H1 (cell line): ENCODE data around the gene KRTAP5-6. TPM values are rescaled to one million over a fixed set of nuclear protein-coding genes. Genes with fewer than 3 reads are reported as not detected.
A peak's percentile ranks its signal among the peaks of the same experiment; 100 is the strongest.

Experiments
- CTCF ChIA-PET: fragments of 300-600 bp; sonication (Branson Sonifier 250); formaldehyde crosslinking; loops from one replicate; lab custom pipeline; 2021; ENCODE audit not compliant: partially characterized antibody; lab: Charles Lee
- POLR2A ChIA-PET: fragments of 300-600 bp; sonication (Branson Sonifier 250); formaldehyde crosslinking; loops from one replicate; lab custom pipeline; 2021; ENCODE audit warnings: inconsistent platforms; ENCODE audit not compliant: partially characterized antibody; lab: Charles Lee
- DNase-seq, 2 experiments: peaks; one replicate each; pipeline versions ENCODE4 v3.0.0 to v3.0.0-alpha.2; 2010 to 2022; ENCODE audit warnings: low spot score in 2 of 2, low read depth in 1 of 2, mixed read lengths in 1 of 2
- FAIRE-seq: peaks from 2 replicates; lab custom pipeline; 2011; peaks lifted over from hg19 to GRCh38; lab: Jason Lieb, UNC
- H2AFZ ChIP-seq: 2 replicates; pipeline ENCODE4 v1.8.1; 2012; ENCODE audit warnings: low read length, inconsistent platforms
- H2AK5ac ChIP-seq: 2 replicates; pipeline ENCODE4 v1.6.1; 2013; ENCODE audit warnings: low read depth, low read length
- H2BK120ac ChIP-seq: replicated peaks from 2 replicates; pipeline ENCODE3; 2013; ENCODE audit warnings: low read depth, low read length, inconsistent platforms
- H2BK12ac ChIP-seq: 2 replicates; pipeline ENCODE4 v1.6.1; 2013; ENCODE audit warnings: low read depth, low read length
- H2BK15ac ChIP-seq: 2 replicates; pipeline ENCODE4 v1.6.1; 2013; ENCODE audit warnings: low read length
- H2BK20ac ChIP-seq: 2 replicates; pipeline ENCODE4 v1.6.1; 2013; ENCODE audit warnings: low read length
- H2BK5ac ChIP-seq: 2 replicates; pipeline ENCODE4 v1.6.1; 2013; ENCODE audit warnings: low read depth, low read length
- H3K14ac ChIP-seq: 2 replicates; pipeline ENCODE4 v1.6.1; 2013; ENCODE audit warnings: inconsistent platforms; ENCODE audit not compliant: insufficient read length
- H3K18ac ChIP-seq: 2 replicates; pipeline ENCODE4 v1.6.1; 2013; ENCODE audit warnings: low read length; ENCODE audit errors: extremely low read depth
- H3K23ac ChIP-seq: 2 replicates; pipeline ENCODE4 v1.6.1; 2013; ENCODE audit warnings: inconsistent platforms; ENCODE audit not compliant: insufficient read length
- H3K23me2 ChIP-seq: 2 replicates; pipeline ENCODE4 v1.6.1; 2013; ENCODE audit warnings: low read depth, low read length
- H3K27ac ChIP-seq: 2 replicates; pipeline ENCODE4 v1.6.1; 2011; ENCODE audit warnings: low read depth, low read length, inconsistent platforms
- H3K27me3 ChIP-seq, 4 experiments: replicated peaks in 1 of 4; 1 replicate in 1 of 4; 2 replicates in 3 of 4; pipeline versions ENCODE4 v1.6.1 to v1.8.1; 2011 to 2013; ENCODE audit warnings: low read length in 3 of 4, mild to moderate bottlenecking in 3 of 4, inconsistent platforms in 2 of 4, mixed read lengths in 2 of 4, moderate library complexity in 1 of 4; ENCODE audit not compliant: control insufficient read depth in 3 of 4, insufficient read depth in 3 of 4; ENCODE audit errors: extremely low read depth in 1 of 4
- H3K36me3 ChIP-seq, 4 experiments: 2 replicates each; pipeline versions ENCODE4 v1.6.1 to v1.8.1; 2011 to 2013; ENCODE audit warnings: mild to moderate bottlenecking in 4 of 4, low read length in 3 of 4, moderate library complexity in 2 of 4, control low read depth in 1 of 4, inconsistent platforms in 1 of 4; ENCODE audit not compliant: insufficient read depth in 4 of 4, control insufficient read depth in 2 of 4
- H3K4ac ChIP-seq: replicated peaks from 2 replicates; pipeline ENCODE3; 2013; ENCODE audit warnings: low read length, low read depth, mixed read lengths, inconsistent platforms; ENCODE audit not compliant: insufficient read length
- H3K4me1 ChIP-seq, 4 experiments: replicated peaks in 1 of 4; 1 replicate in 1 of 4; 2 replicates in 3 of 4; pipeline versions ENCODE4 v1.6.1 to v1.8.1; 2011 to 2013; ENCODE audit warnings: low read length in 3 of 4, inconsistent platforms in 2 of 4, mixed read lengths in 1 of 4; ENCODE audit not compliant: insufficient read depth in 4 of 4, control insufficient read depth in 3 of 4
- H3K4me2 ChIP-seq, 2 experiments: 2 replicates each; pipeline versions ENCODE4 v1.6.1 to v1.8.1; 2011 to 2013; ENCODE audit warnings: low read depth in 2 of 2, low read length in 2 of 2, control low read depth in 1 of 2, inconsistent platforms in 1 of 2, mild to moderate bottlenecking in 1 of 2; ENCODE audit not compliant: insufficient read depth in 1 of 2
- H3K4me3 ChIP-seq, 4 experiments: fragments of 200-600, 300-600 bp in 1 of 4; sonication (generic), shearing (Covaris generic), sonication (Bioruptor Twin) in 1 of 4; 2 replicates each; pipeline versions ENCODE4 v1.5.1 to v1.8.1; 2011 to 2016; ENCODE audit warnings: low read length in 4 of 4, low read depth in 3 of 4, control low read depth in 2 of 4, inconsistent platforms in 2 of 4, mild to moderate bottlenecking in 2 of 4, mixed read lengths in 1 of 4, moderate library complexity in 1 of 4; ENCODE audit not compliant: insufficient read depth in 2 of 4; ENCODE audit errors: extremely low read depth in 1 of 4
- H3K56ac ChIP-seq: replicated peaks from 2 replicates; pipeline ENCODE3; 2013; ENCODE audit warnings: low read depth, mild to moderate bottlenecking, mixed read lengths, low read length, inconsistent platforms; ENCODE audit not compliant: insufficient read length
- H3K79me1 ChIP-seq: 2 replicates; pipeline ENCODE4 v1.6.1; 2013; ENCODE audit warnings: low read depth, low read length, control low read depth
- H3K79me2 ChIP-seq, 2 experiments: 2 replicates each; pipeline versions ENCODE4 v1.6.1 to v1.8.1; 2012 to 2013; ENCODE audit warnings: low read length in 2 of 2, mild to moderate bottlenecking in 2 of 2, inconsistent platforms in 1 of 2; ENCODE audit not compliant: insufficient read depth in 2 of 2, control insufficient read depth in 1 of 2
- H3K9ac ChIP-seq, 4 experiments: replicated peaks in 1 of 4; 1 replicate in 1 of 4; 2 replicates in 3 of 4; pipeline versions ENCODE4 v1.6.1 to v1.8.1; 2011 to 2013; ENCODE audit warnings: low read depth in 3 of 4, low read length in 3 of 4, control low read depth in 2 of 4, mild to moderate bottlenecking in 2 of 4, moderate library complexity in 2 of 4, inconsistent platforms in 1 of 4; ENCODE audit errors: extremely low read depth in 1 of 4
- H3K9me3 ChIP-seq, 2 experiments: 2 replicates each; pipeline versions ENCODE4 v1.6.1 to v1.8.1; 2012 to 2013; ENCODE audit warnings: mild to moderate bottlenecking in 2 of 2, moderate library complexity in 2 of 2, control low read depth in 1 of 2, inconsistent platforms in 1 of 2, low read depth in 1 of 2, low read length in 1 of 2, mixed read lengths in 1 of 2; ENCODE audit not compliant: insufficient read depth in 2 of 2
- H4K20me1 ChIP-seq, 2 experiments: replicated peaks in 1 of 2; 2 replicates each; pipeline versions ENCODE3 to v1.8.1; 2011 to 2013; ENCODE audit warnings: inconsistent platforms in 2 of 2, low read length in 2 of 2, mild to moderate bottlenecking in 1 of 2; ENCODE audit not compliant: insufficient read depth in 2 of 2, control insufficient read depth in 1 of 2
- H4K5ac ChIP-seq: 2 replicates; pipeline ENCODE4 v1.6.1; 2013; ENCODE audit warnings: low read length, low read depth, mixed read lengths, inconsistent platforms; ENCODE audit not compliant: insufficient read length
- H4K8ac ChIP-seq: 2 replicates; pipeline ENCODE4 v1.8.0; 2013; ENCODE audit warnings: mild to moderate bottlenecking, moderate library complexity, low read length, inconsistent platforms; ENCODE audit not compliant: insufficient read depth; ENCODE audit errors: extremely low read depth
- H4K91ac ChIP-seq: replicated peaks from 2 replicates; pipeline ENCODE3; 2013; ENCODE audit warnings: low read length, mixed read lengths, inconsistent platforms; ENCODE audit not compliant: insufficient read length
- CBX5 ChIP-seq: fragments of 300-800, 300-1000 bp; sonication (generic); IDR thresholded peaks from 2 replicates; pipeline ENCODE4 v1.7.1; 2016; ENCODE audit warnings: antibody characterized with exemption, low read length, low read depth
- CEBPB ChIP-seq: IDR thresholded peaks from 2 replicates; pipeline ENCODE4 v1.6.1; 2012; ENCODE audit warnings: low read depth, low read length
- JUND ChIP-seq: IDR thresholded peaks from 2 replicates; pipeline ENCODE4 v1.6.1; 2011; ENCODE audit warnings: mild to moderate bottlenecking, improper control_type of control experiment, low read length
- KDM1A ChIP-seq: fragments of 200-600, 300-600 bp; sonication (generic); IDR thresholded peaks from 2 replicates; pipeline ENCODE4 v1.7.1; 2016; ENCODE audit warnings: mild to moderate bottlenecking, low read length, borderline replicate concordance
- KDM5A ChIP-seq: fragments of 200-600 bp; IDR thresholded peaks from 2 replicates; pipeline ENCODE4 v1.7.1; 2012; ENCODE audit warnings: mild to moderate bottlenecking, low read length, inconsistent platforms, mixed read lengths
- POLR2AphosphoS5 ChIP-seq: IDR thresholded peaks from 2 replicates; pipeline ENCODE4 v1.6.1; 2011; ENCODE audit warnings: low read depth, low read length
- RBBP5 ChIP-seq: IDR thresholded peaks from 2 replicates; pipeline ENCODE4 v1.7.1; 2012; ENCODE audit warnings: low read depth, mild to moderate bottlenecking, inconsistent platforms, low read length, moderate library complexity, borderline replicate concordance
- SUZ12 ChIP-seq: fragments of 200-600 bp; sonication (generic); IDR thresholded peaks from 2 replicates; pipeline ENCODE4 v1.6.1; 2012; ENCODE audit warnings: mild to moderate bottlenecking, inconsistent platforms, low read length, moderate library complexity, mixed read lengths
- TBP ChIP-seq: IDR thresholded peaks from 2 replicates; pipeline ENCODE4 v1.6.1; 2011; ENCODE audit warnings: low read depth, low read length, improper control_type of control experiment
- YY1 ChIP-seq: IDR thresholded peaks from 2 replicates; pipeline ENCODE4 v1.6.1; 2011; ENCODE audit warnings: low read depth, mild to moderate bottlenecking, low read length
- WGBS, 2 experiments: shearing (Covaris generic) in 1 of 2; methylation state at CpG; one replicate each; pipeline versions ENCODE4 v1.1.6 to v1.1.7; 2013 to 2015; ENCODE audit warnings: low lambda C conversion rate in 2 of 2, mixed read lengths in 2 of 2, inconsistent platforms in 1 of 2, low coverage in 1 of 2, missing lambda C conversion rate in 1 of 2; ENCODE audit not compliant: insufficient replicate concordance in 2 of 2, insufficient coverage in 1 of 2, insufficient read length in 1 of 2; ENCODE audit errors: extremely low coverage in 1 of 2, missing lambda C conversion rate in 1 of 2; 5-methylcytosine and 5-hydroxymethylcytosine counted together
- polyA plus RNA-seq, 7 experiments: library from polyadenylated mRNA; depleted of rRNA in 3 of 7; stranded (reverse) in 5 of 7; unstranded in 2 of 7; fragments of >200 nt in 5 of 7; fragments of 200-250 nt in 2 of 7; gene quantifications; 1 replicate in 5 of 7; 2 replicates in 1 of 7; 4 replicates in 1 of 7; pipeline versions ENCODE4 v1.2.1 to v1.2.3, GENCODE V29; 2011 to 2013; ENCODE audit warnings: missing spikeins in 2 of 7, mixed read lengths in 2 of 7
- total RNA-seq: library from RNA; stranded (reverse); fragmentation: NEBNext Ultra II Directional; extraction: Animal tissue kit (Norgen Biotek cat#: 25700); gene quantifications from 2 replicates; pipeline ENCODE4 v1.2.1, GENCODE V29; 2021
- TF ChIP-seq, protein P1 (sequence below): IDR thresholded peaks from 2 replicates; pipeline ENCODE4 v1.6.1; 2011; ENCODE audit warnings: low read depth, mild to moderate bottlenecking, low read length; ENCODE audit not compliant: insufficient read depth

KRTAP5-6 gene
- total and polyA plus RNA-seq, 2 of the 8 experiments (the other 6 are each of a cell fraction or from before 2014, with no cell fraction given), result not detected

DNA sequence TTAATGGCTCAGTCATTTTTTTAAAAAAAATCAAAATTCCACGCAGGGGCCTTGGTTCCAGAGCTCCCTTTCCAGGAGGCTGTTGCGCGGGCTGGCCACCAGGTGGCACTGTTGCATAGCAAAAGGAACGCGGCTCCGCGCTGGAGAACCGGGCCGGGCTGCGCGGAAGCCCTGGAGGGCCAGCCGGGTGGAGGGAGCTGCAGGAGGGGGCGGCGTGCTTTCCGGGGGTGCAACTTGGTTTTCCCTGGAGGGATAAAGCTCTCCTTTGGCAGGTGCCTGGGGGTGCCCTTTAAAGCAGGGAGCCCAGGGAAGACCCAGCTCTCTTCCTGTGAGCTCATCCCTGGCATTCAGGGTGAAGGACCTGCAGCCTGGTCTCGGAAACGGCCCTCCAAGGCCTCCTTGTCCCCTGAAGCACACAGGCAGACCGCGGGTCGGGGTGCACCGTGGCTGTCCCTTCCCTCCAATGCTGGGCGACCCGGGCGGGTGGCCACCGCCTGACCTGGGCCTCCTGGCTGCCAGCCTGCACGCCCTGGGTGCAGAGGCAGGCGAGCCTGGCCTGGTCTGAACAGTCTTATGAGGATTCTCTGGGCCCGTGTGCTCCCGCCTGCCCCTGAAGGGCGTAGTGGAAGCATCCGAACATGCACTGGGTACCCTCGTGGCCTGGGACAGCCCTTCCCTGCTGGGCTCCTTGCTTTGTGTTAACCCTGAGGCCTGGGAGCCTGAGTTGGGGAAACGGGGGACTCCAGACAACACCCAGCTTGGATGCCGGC lies 44.0 kb upstream of the KRTAP5-6 start:
- peak overlapping the region; percentile 43; the same call in 1 of the 2 replicates for H4K8ac ChIP-seq
- no peak overlapping the region for H2BK12ac ChIP-seq
- H2BK15ac ChIP-seq, result no peak overlapping the region
- H3K56ac ChIP-seq, result no peak overlapping the region
- H3K4me2 ChIP-seq, result peak overlapping the region; percentile 6 to 64; a peak in 3 of 4 replicates
- no peaks in the 10 kb centered on the region for H3K79me2 ChIP-seq
- ChIA-PET CTCF (interaction anchor here (0.7 to 10.1 kb wide), 71 partner anchors 9 to 752 kb away, joined by 3 to 166 read pairs (median 4); partner anchors contain the start of genes KRTAP5-5 and SYT8), POLR2A (interaction anchor here (1.1 kb wide), 1 partner anchor 41 kb away, joined by 3 read pairs; no protein-coding TSS in a partner anchor)
- H3K79me1 ChIP-seq, result no peaks in the 10 kb centered on the region
- peak overlapping the region; percentile 32; the same call in 1 of the 2 replicates for H3K18ac ChIP-seq
- H2BK5ac ChIP-seq, result no peak overlapping the region; the same call in 1 of the 2 replicates
- no peak overlapping the region for H3K9ac ChIP-seq
- WGBS, 2 experiments, result 29% methylated on average over 30 of the region's 34 CpGs; no CpG with 5 or more reads in 1 of the 2 experiments
- H3K4ac ChIP-seq, result no peak overlapping the region
- H3K23ac ChIP-seq, result no peak overlapping the region
- no peak overlapping the region for H2BK120ac ChIP-seq
- H2AK5ac ChIP-seq, result no peak overlapping the region
- H4K91ac ChIP-seq, result peak overlapping the region; percentile 58
- no peaks in the 10 kb centered on the region for H3K9me3 ChIP-seq
- DNase-seq (peak in 1 of 2 experiments; percentile 95), FAIRE-seq (no peak)
- no peak overlapping the region for H4K5ac ChIP-seq
- H3K23me2 ChIP-seq, result no peaks in the 10 kb centered on the region
- peaks cover 0 to 6% (median 2%) of the 10 kb centered on the region in 4 experiments; a peak in 3 of 7 replicates for H3K4me1 ChIP-seq
- no peak overlapping the region for H3K14ac ChIP-seq
- peak overlapping the region; percentile 43; the same call in 1 of the 2 replicates for H2AFZ ChIP-seq
- H2BK20ac ChIP-seq, result no peak overlapping the region
- H3K36me3 ChIP-seq, result no peaks in the 10 kb centered on the region
- peak overlapping the region in 3 of 4 experiments; percentile 19 to 53 (median 26); a peak in 4 of 8 replicates for H3K4me3 ChIP-seq
- H3K27me3 ChIP-seq, result peaks cover 0 to 9% (median 6%) of the 10 kb centered on the region in 4 experiments; a peak in 4 of 7 replicates
- H3K27ac ChIP-seq, result no peak overlapping the region
- H4K20me1 ChIP-seq, result no peaks in the 10 kb centered on the region
- no peak for TF ChIP-seq CBX5
- no peak for TF ChIP-seq JUND
- TF ChIP-seq CEBPB, result no peak
- TF ChIP-seq, protein P1, sequence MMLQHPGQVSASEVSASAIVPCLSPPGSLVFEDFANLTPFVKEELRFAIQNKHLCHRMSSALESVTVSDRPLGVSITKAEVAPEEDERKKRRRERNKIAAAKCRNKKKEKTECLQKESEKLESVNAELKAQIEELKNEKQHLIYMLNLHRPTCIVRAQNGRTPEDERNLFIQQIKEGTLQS, result no peak
- no peak for TF ChIP-seq KDM1A
- TF ChIP-seq SUZ12, result peak; percentile 43; the same call in 1 of the 2 replicates
- no peak for TF ChIP-seq YY1
- no peak for TF ChIP-seq POLR2AphosphoS5
- TF ChIP-seq TBP, result no peak
- TF ChIP-seq KDM5A, result no peak
- TF ChIP-seq RBBP5, result no peak
